ENCODE measurements around the gene PXDN.

Gene PXDN

DNA sequence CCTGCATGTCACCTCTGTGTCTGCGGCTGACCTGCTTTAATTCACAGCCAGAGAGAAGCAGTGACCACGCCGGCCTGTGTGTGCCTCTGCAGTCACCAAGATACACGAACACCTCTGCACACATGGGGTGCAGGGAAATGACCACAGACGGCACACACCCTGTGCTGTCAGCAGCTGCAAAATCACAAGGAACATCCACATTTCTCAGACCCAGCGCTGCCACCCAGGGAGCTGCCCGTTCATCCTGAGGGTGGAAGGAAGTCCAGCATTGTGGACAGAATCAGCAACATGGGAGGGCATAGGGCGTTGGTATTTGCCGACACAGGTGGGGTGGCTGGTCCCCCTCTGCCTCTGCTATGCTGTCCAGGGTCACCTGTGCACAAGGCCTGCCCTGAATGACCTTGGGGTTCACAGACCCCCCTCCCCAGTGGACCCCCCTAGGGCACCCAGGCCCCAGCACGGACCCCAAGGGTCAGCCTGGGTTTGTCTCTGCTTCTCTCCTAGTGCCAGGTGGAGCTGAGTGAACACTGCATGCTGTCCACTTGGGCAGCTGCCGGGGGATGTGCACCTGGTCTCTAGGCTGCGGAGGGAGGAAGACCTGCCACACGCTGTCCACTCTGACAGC is 107.4 kb downstream of the PXDN start:
- Histone ChIP-seq H3K36me3 (no peaks in the 10 kb centered on the region), H3K4me1 (ENCODE audit: control insufficient read depth in 1 of 2, insufficient read depth in 1 of 2, low read depth in 1 of 2, low read length in 1 of 2) (no peaks in the 10 kb centered on the region), H3K9me3 (no peaks in the 10 kb centered on the region), H3K27me3 (no peaks in the 10 kb centered on the region), H3K4me3 (ENCODE audit: low read depth in 1 of 2, low read length in 1 of 2) (no peak overlapping the region), H3K27ac (no peak overlapping the region)
- TF ChIP-seq, protein P1, sequence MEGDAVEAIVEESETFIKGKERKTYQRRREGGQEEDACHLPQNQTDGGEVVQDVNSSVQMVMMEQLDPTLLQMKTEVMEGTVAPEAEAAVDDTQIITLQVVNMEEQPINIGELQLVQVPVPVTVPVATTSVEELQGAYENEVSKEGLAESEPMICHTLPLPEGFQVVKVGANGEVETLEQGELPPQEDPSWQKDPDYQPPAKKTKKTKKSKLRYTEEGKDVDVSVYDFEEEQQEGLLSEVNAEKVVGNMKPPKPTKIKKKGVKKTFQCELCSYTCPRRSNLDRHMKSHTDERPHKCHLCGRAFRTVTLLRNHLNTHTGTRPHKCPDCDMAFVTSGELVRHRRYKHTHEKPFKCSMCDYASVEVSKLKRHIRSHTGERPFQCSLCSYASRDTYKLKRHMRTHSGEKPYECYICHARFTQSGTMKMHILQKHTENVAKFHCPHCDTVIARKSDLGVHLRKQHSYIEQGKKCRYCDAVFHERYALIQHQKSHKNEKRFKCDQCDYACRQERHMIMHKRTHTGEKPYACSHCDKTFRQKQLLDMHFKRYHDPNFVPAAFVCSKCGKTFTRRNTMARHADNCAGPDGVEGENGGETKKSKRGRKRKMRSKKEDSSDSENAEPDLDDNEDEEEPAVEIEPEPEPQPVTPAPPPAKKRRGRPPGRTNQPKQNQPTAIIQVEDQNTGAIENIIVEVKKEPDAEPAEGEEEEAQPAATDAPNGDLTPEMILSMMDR (IDR thresholded peaks at IDR 0.05) = no peak

DNA sequence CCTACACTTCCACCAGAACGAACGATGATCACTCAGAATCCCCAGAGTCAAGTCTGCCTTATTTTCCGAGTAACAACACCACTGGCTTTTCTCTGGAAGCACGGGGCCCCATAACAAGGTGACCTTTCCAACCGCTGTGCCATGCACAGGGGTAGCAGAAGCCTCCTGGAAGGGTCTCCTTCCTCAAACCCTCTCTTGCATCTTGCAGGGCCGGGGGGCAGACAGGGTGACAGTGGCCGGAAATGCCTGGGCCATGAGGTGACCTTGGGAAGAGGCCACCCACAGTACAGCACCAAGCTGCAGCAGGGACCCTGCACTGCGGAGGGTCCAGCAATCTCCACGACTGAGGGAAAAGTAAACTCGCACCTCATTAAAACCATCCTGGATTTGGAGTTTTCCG is 108.5 kb downstream of the PXDN start:
- Histone ChIP-seq H3K9me3 (no peaks in the 10 kb centered on the region), H3K4me3 (ENCODE audit: low read depth in 1 of 2, low read length in 1 of 2) (no peak overlapping the region), H3K27ac (no peak overlapping the region), H3K4me1 (ENCODE audit: control insufficient read depth in 1 of 2, insufficient read depth in 1 of 2, low read depth in 1 of 2, low read length in 1 of 2) (no peaks in the 10 kb centered on the region), H3K27me3 (no peaks in the 10 kb centered on the region), H3K36me3 (no peaks in the 10 kb centered on the region)
- TF ChIP-seq, protein P1 (IDR thresholded peaks at IDR 0.05) = no peak

DNA sequence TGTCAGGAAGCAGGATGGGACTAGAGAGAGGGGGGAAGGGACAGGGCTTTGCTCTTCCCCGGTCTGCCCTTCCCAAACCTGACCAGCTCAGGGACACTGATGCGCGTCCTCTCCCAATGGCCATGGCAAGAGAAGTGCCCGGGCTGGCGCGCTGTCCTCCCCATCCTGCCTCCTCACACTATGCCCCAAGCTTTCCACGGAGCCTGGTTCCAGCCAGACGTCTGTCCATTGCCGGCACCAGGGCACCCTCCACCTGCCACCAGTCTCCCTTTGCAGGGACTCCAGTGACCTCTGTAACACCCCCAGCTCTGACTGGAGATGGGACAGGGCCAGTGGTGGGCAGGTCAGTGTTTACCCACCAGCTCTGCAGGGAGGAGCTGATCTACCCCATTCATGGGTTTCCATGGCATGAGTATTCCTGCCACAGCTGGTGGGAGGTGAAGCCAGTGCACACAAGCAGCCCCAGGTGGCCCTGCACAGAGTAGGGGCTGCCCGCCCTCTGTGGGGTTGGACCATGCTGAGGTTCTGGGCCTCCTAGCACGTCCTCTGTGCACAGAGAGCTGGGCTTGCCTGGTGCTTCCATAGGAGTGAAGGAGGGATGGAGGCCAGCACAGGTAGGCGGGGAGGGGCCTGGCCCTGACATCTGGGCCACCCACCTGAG is 109.5 kb downstream of the PXDN start:
- H3K4me1 ChIP-seq (ENCODE audit: control insufficient read depth in 1 of 2, insufficient read depth in 1 of 2, low read depth in 1 of 2, low read length in 1 of 2) = no peaks in the 10 kb centered on the region
- H3K4me3 ChIP-seq (ENCODE audit: low read depth in 1 of 2, low read length in 1 of 2) = no peak overlapping the region
- H3K36me3 ChIP-seq = no peaks in the 10 kb centered on the region
- H3K27ac ChIP-seq = no peak overlapping the region
- TF ChIP-seq, protein P1 (IDR thresholded peaks at IDR 0.05) = no peak
- no peaks in the 10 kb centered on the region for H3K27me3 ChIP-seq
- no peaks in the 10 kb centered on the region for H3K9me3 ChIP-seq

DNA sequence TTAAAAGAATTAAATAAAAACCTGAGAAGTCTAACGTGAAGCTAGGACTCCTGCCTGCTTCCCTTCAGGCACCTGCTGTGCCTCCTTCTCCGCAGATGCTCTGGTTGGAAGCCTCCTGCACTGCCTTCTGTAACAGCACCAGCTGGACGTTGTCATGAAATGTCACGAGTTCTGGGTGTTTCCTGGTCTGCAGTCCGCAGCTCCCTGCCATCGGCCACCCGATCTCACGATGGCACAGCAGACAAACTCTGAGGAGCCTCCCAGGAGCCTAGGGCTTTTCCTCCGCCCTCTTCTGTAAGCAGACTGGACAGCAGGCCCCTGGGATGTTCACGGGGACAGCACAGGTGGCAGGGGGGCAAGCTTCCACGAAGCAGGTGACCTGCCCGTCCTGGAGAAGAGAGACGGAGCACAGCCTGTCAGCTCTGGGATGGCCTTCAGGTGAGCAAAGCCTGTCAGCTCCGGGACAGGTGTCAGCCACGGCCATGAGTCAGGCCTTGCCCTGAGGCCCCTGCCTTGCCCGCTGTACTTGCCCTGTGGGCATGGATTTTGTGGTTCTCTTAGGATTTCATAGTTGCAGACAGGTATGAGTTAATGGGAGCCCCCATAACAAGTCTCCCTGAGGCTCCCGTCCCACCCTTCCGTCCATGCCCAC is 110.3 kb downstream of the PXDN start:
- no peaks in the 10 kb centered on the region for H3K4me1 ChIP-seq (ENCODE audit: control insufficient read depth in 1 of 2, insufficient read depth in 1 of 2, low read depth in 1 of 2, low read length in 1 of 2)
- H3K9me3 ChIP-seq = no peaks in the 10 kb centered on the region
- TF ChIP-seq, protein P1 (IDR thresholded peaks at IDR 0.05) = no peak
- H3K27me3 ChIP-seq = no peaks in the 10 kb centered on the region
- H3K27ac ChIP-seq = no peak overlapping the region
- H3K36me3 ChIP-seq = no peaks in the 10 kb centered on the region
- H3K4me3 ChIP-seq (ENCODE audit: low read depth in 1 of 2, low read length in 1 of 2) = no peak overlapping the region

DNA sequence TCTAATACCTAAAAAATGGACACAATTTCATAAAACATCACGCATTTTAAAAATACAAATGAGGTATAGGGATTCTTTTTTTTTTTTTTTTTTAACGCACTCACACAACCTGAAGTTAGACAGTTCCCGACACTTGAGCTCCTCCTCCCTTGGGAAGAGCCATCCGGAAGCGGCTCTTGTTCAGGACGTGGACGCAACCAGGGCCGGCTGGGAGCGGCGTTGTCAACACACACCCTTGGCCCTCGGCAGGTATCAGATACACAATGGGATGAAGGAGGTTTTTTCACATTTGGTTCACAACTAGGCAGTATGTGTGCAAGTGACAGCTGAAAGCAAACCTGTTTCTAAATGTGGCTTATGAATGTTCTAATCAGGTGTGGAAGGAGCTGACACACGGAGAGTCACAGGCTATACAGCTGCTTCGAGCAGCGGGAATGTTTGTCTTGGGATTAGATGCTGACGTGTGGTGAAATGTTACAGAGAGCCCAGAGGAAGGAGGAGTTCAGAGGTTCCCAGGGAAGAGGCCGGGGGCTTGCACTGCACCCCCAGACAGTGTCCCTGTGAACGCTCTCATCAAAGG is 111.1 kb downstream of the PXDN start:
- Histone ChIP-seq H3K27ac (no peak overlapping the region), H3K36me3 (no peaks in the 10 kb centered on the region), H3K9me3 (no peaks in the 10 kb centered on the region), H3K4me3 (ENCODE audit: low read depth in 1 of 2, low read length in 1 of 2) (no peak overlapping the region), H3K4me1 (ENCODE audit: control insufficient read depth in 1 of 2, insufficient read depth in 1 of 2, low read depth in 1 of 2, low read length in 1 of 2) (no peaks in the 10 kb centered on the region), H3K27me3 (no peaks in the 10 kb centered on the region)
- TF ChIP-seq, protein P1 (IDR thresholded peaks at IDR 0.05) = no peak

Data from neutrophil (primary cell).